Testis (tissue), 2 donors: Measurements from ENCODE around the gene TMEM106C.

ENCODE experiments used
- POLR2A ChIP-seq: fragments of 450-650 bp; IDR thresholded peaks from one replicate; pipeline ENCODE4 v1.6.1; 2017; ENCODE audit warnings: antibody characterized with exemption, mild to moderate bottlenecking, moderate library complexity
- TF ChIP-seq, protein P1 (sequence below), 3 experiments: fragments of 450-650 bp in 2 of 3; fragments of 200-600 bp in 1 of 3; sonication (generic) in 1 of 3; IDR thresholded peaks; one replicate each; pipeline ENCODE4 v1.5.1; 2016 to 2019; ENCODE audit warnings: antibody characterized with exemption in 3 of 3, mild to moderate bottlenecking in 2 of 3, moderate library complexity in 1 of 3

DNA sequence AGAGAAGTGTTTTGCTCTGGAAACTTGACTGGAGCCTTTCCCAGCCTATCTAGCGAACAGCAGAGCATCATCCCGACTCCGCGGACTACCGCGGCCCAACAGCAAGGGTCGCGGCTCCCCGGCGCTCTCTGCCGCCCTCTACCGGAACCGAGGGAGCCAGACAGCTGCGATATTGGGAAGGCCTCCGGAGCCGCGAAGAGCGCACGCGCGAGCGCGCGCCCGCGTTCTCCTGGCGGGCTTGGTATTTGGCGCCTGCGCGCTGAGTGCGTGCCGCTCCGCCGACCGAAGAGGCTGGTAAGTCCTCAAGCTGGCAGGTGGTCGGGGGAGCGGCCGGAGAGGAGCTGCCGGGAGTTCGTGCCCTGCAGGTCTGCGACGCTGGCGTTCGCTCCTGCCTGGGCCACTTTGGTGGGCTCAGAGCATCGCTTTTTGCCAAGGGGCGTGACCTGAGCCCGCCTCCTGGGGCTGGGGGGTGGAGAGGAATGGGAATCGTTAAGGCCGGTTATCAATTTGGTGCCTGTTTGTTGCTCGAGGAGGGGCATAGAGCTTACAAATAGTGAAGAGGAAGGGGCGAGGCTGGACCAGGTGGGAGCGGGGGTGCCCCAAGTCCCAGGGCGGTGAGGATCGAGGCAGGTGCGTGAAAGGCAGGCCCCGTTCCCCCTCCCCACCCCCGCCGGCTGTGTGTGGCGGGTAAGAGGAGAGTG, at the start of gene TMEM106C:
- no peak for TF ChIP-seq POLR2A
- TF ChIP-seq, protein P1, sequence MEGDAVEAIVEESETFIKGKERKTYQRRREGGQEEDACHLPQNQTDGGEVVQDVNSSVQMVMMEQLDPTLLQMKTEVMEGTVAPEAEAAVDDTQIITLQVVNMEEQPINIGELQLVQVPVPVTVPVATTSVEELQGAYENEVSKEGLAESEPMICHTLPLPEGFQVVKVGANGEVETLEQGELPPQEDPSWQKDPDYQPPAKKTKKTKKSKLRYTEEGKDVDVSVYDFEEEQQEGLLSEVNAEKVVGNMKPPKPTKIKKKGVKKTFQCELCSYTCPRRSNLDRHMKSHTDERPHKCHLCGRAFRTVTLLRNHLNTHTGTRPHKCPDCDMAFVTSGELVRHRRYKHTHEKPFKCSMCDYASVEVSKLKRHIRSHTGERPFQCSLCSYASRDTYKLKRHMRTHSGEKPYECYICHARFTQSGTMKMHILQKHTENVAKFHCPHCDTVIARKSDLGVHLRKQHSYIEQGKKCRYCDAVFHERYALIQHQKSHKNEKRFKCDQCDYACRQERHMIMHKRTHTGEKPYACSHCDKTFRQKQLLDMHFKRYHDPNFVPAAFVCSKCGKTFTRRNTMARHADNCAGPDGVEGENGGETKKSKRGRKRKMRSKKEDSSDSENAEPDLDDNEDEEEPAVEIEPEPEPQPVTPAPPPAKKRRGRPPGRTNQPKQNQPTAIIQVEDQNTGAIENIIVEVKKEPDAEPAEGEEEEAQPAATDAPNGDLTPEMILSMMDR (IDR thresholded peaks at IDR 0.05) = peak; percentile 90 to 97 (median 91)
